IPS DF 4.7 (cell line): Measurements from ENCODE around the gene SCAMP1.
"Not testable (repeated sequence)": the region's sequence is repeated elsewhere in the genome, so short reads cannot be mapped to it uniquely, and the experiment has no call there.

ENCODE experiments used
- DNase-seq: peaks from one replicate; pipeline ENCODE4 v3.0.0-alpha.2; 2013; ENCODE audit warnings: low spot score; ENCODE audit errors: extremely low read depth

SCAMP1 gene

GRCh38 chr5:78360924-78361630, 660 bp downstream of the SCAMP1 start:
- DNase-seq: no peak

- no peak for DNase-seq
Observed at GRCh38 chr5:78361631-78361993, 1.2 kb downstream of the SCAMP1 start.

GRCh38 chr5:78362220-78362619, 1.8 kb downstream of the SCAMP1 start:
- no peak for DNase-seq

- no peak for DNase-seq
Observed at GRCh38 chr5:78364005-78364404, 3.6 kb downstream of the SCAMP1 start.

- no peak for DNase-seq
Observed at GRCh38 chr5:78367318-78367991, 7.0 kb downstream of the SCAMP1 start.

GRCh38 chr5:78369680-78370079, 9.3 kb downstream of the SCAMP1 start:
- no peak for DNase-seq

- no peak for DNase-seq
Observed at GRCh38 chr5:78373231-78373630, 12.8 kb downstream of the SCAMP1 start.

GRCh38 chr5:78376315-78376714, 15.9 kb downstream of the SCAMP1 start:
- no peak for DNase-seq

GRCh38 chr5:78377056-78377717, 16.8 kb downstream of the SCAMP1 start:
- DNase-seq: no peak

GRCh38 chr5:78377718-78378105, 17.3 kb downstream of the SCAMP1 start:
- DNase-seq: no peak

- DNase-seq: no peak
Observed at GRCh38 chr5:78387468-78388153, 27.2 kb downstream of the SCAMP1 start.

GRCh38 chr5:78391357-78391756, 30.9 kb downstream of the SCAMP1 start:
- not testable (repeated sequence) for DNase-seq

- no peak for DNase-seq
Observed at GRCh38 chr5:78397831-78398230, 37.4 kb downstream of the SCAMP1 start.

GRCh38 chr5:78399116-78399515, 38.7 kb downstream of the SCAMP1 start:
- no peak for DNase-seq

- no peak for DNase-seq
Observed at GRCh38 chr5:78404682-78405293, 44.4 kb downstream of the SCAMP1 start.

- DNase-seq: no peak
Observed at GRCh38 chr5:78405829-78406750, 45.7 kb downstream of the SCAMP1 start.

GRCh38 chr5:78407458-78407857, 47.0 kb downstream of the SCAMP1 start:
- no peak for DNase-seq

GRCh38 chr5:78411586-78411985, 51.2 kb downstream of the SCAMP1 start:
- no peak for DNase-seq

GRCh38 chr5:78416677-78417425, 56.4 kb downstream of the SCAMP1 start:
- DNase-seq: no peak

- no peak for DNase-seq
Observed at GRCh38 chr5:78419396-78419795, 59.0 kb downstream of the SCAMP1 start.
